Chondrocyte (in vitro differentiated cells): ENCODE data around the gene SLC51B. TPM values are rescaled to one million over a fixed set of nuclear protein-coding genes. Genes with fewer than 3 reads are reported as not detected.

ENCODE experiments used
- DNase-seq: peaks from one replicate; pipeline ENCODE4 v3.0.0; 2021; ENCODE audit warnings: mixed read lengths, low spot score
- H3K27ac Mint-ChIP-seq: one replicate; pipeline ENCODE4 v1.8.0; 2021; ENCODE audit warnings: mild to moderate bottlenecking, moderate library complexity, mixed read lengths; ENCODE audit not compliant: unreplicated experiment
- H3K27me3 Mint-ChIP-seq: 2 replicates; pipeline ENCODE4 v1.8.0; 2021; ENCODE audit warnings: low read depth, mixed read lengths
- H3K36me3 Mint-ChIP-seq: 2 replicates; pipeline ENCODE4 v1.8.0; 2021; ENCODE audit warnings: low read depth, mixed read lengths
- H3K4me1 Mint-ChIP-seq: 2 replicates; pipeline ENCODE4 v1.8.0; 2021; ENCODE audit warnings: low read depth, mild to moderate bottlenecking, mixed read lengths
- H3K4me3 Mint-ChIP-seq: one replicate; pipeline ENCODE4 v1.8.0; 2021; ENCODE audit warnings: mild to moderate bottlenecking, moderate library complexity, mixed read lengths; ENCODE audit not compliant: unreplicated experiment
- H3K9me3 Mint-ChIP-seq: 2 replicates; pipeline ENCODE4 v1.8.0; 2021; ENCODE audit warnings: low read depth, mixed read lengths
- total RNA-seq: library from RNA; stranded (reverse); gene quantifications from 3 replicates; pipeline ENCODE4 v1.2.1, GENCODE V29; 2021
- TF ChIP-seq, protein P1 (sequence below): fragments of 200-600 bp; sonication (generic); IDR thresholded peaks from 2 replicates; pipeline ENCODE4 v1.5.0; 2021; ENCODE audit warnings: antibody characterized with exemption, mild to moderate bottlenecking, moderate library complexity

The SLC51B gene
- total RNA-seq, 1 donor from 2014 or later: not detected

DNA sequence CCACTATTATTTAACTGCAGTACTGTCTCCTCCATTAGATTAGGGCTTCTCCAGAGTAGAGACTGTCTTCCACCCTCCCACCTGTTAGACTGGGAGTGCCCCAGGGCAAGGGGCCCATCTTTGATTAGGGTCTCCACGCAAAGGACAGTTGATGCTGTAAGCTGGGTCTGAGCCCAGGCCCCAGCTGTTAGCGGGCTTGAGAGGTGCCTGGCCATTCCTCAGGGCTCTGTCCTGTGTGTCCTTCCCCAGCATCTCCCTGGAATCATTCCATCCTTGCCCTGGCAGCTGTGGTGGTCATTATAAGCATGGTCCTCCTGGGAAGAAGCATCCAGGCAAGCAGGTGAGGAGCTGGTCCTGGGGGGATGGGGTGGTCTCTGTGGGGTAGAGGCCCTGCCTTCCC, 6.1 kb downstream of the SLC51B start:
- TF ChIP-seq, protein P1, sequence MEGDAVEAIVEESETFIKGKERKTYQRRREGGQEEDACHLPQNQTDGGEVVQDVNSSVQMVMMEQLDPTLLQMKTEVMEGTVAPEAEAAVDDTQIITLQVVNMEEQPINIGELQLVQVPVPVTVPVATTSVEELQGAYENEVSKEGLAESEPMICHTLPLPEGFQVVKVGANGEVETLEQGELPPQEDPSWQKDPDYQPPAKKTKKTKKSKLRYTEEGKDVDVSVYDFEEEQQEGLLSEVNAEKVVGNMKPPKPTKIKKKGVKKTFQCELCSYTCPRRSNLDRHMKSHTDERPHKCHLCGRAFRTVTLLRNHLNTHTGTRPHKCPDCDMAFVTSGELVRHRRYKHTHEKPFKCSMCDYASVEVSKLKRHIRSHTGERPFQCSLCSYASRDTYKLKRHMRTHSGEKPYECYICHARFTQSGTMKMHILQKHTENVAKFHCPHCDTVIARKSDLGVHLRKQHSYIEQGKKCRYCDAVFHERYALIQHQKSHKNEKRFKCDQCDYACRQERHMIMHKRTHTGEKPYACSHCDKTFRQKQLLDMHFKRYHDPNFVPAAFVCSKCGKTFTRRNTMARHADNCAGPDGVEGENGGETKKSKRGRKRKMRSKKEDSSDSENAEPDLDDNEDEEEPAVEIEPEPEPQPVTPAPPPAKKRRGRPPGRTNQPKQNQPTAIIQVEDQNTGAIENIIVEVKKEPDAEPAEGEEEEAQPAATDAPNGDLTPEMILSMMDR: no peak
- Mint-ChIP-seq H3K27ac (no peak overlapping the region), H3K9me3 (no peaks in the 10 kb centered on the region)

DNA sequence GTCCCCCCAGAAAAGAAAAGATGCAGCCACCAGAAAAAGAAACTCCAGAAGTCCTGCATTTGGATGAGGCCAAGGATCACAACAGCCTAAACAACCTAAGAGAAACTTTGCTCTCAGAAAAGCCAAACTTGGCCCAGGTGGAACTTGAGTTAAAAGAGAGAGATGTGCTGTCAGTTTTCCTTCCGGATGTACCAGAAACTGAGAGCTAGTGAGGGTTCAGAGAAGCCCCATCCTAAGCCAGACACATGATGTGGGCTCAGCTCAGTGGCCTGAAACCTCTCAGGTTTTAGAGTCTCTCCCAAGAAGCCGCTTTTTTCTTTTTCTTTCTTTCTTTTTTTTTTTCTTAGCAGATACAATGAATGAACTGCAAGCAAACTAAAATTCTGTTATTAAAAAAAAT, 7.8 kb downstream of the SLC51B start:
- no peaks in the 10 kb centered on the region for H3K9me3 Mint-ChIP-seq
- peaks cover 2% of the 10 kb centered on the region for H3K27me3 Mint-ChIP-seq
- TF ChIP-seq, protein P1: no peak
- no peak overlapping the region for H3K4me3 Mint-ChIP-seq
- peaks cover 32% of the 10 kb centered on the region for H3K4me1 Mint-ChIP-seq
- no peak overlapping the region for H3K27ac Mint-ChIP-seq
- no peak for DNase-seq
- H3K36me3 Mint-ChIP-seq: peaks cover 2% of the 10 kb centered on the region

More for the DNA sequence above, 6.1 kb downstream of the SLC51B start:
- H3K36me3 Mint-ChIP-seq: no peaks in the 10 kb centered on the region
- DNase-seq: no peak
- H3K27me3 Mint-ChIP-seq: peaks cover 2% of the 10 kb centered on the region
- H3K4me3 Mint-ChIP-seq: no peak overlapping the region
- peaks cover 23% of the 10 kb centered on the region for H3K4me1 Mint-ChIP-seq

DNA sequence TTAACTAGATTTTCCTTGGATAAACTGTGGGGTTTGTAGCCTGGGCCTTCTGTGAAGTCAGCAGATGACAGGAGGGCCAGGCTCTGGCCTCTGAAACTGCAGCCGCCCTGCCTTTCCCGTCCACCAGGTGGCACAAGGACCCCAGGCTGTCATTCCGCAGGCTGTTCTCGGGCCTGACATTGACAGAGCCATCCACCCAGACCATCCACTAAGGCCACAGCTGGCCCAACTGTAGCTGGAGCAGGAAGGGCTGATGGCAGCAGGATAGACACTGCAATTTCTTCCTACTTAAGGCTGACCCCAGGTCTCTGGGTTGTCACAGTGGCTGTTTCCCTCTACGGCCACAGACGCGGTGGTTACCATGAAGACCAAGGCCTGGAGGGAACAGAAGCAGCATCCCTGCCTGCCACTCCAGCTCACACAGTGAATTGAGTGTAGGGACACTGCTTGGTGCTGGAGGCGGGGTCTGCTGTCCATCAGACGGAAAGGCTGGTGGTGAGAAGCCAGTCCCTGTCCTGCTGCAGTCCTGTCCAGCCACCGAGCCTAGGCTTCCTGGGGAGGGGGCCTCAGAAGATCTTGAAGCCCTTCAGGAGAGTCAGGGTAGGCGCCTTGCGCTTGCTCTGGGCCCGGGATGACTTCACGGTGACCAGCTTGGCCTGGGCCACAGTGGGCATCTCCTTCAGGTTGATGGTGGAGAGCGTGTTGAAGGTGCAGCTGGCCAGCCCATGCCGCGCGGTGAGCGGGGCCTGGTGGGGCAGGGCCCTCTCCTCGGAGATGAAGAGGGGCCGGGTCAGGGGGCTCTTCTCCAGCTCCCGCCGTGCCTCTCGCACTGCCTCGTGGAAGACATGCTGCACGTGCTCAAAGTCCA, 9.4 kb downstream of the SLC51B start:
- no peak for DNase-seq
- peaks cover 2% of the 10 kb centered on the region for H3K36me3 Mint-ChIP-seq
- peaks cover 2% of the 10 kb centered on the region for H3K27me3 Mint-ChIP-seq
- TF ChIP-seq, protein P1: peak; percentile 90
- H3K4me1 Mint-ChIP-seq: peaks cover 26% of the 10 kb centered on the region
- H3K9me3 Mint-ChIP-seq: no peaks in the 10 kb centered on the region
- H3K4me3 Mint-ChIP-seq: no peak overlapping the region
- H3K27ac Mint-ChIP-seq: no peak overlapping the region

DNA sequence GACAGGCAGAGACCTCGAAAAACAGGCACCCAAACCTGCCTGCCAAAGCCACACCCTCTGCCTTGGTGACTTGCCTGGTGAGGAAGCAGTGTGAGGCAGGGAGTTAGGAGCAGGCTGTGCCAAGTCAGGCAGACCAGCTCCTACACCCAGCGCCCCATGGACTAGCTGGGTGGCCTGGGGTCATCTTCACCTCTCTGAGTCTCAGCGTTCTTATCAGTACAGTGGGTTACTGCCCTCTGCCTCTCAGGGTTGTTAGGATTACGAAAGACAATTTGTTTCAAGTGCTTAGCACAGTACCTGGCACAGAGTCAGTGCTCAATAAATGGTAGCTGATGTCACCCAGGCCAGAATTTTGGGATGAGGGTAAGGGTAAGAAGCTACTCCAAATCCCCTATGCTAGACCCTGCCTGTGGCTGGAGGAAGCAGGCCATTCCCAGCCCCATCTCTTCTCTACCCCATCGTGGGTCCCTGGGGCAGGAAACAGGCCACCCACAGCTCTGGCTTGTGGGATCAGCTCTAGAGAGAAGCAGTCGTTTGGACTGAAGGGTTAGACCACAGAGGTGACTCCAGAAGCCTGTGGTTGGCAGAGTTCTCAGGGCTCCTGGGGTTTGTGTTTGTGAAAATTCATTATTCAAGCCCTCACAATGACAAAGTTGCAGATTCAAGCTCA, 10.1 kb downstream of the SLC51B start:
- peaks cover 2% of the 10 kb centered on the region for H3K27me3 Mint-ChIP-seq
- no peak overlapping the region for H3K4me3 Mint-ChIP-seq
- H3K36me3 Mint-ChIP-seq: peaks cover 2% of the 10 kb centered on the region
- H3K9me3 Mint-ChIP-seq: peaks cover 2% of the 10 kb centered on the region
- TF ChIP-seq, protein P1: no peak
- peaks cover 22% of the 10 kb centered on the region for H3K4me1 Mint-ChIP-seq
- H3K27ac Mint-ChIP-seq: no peak overlapping the region
- DNase-seq: no peak

DNA sequence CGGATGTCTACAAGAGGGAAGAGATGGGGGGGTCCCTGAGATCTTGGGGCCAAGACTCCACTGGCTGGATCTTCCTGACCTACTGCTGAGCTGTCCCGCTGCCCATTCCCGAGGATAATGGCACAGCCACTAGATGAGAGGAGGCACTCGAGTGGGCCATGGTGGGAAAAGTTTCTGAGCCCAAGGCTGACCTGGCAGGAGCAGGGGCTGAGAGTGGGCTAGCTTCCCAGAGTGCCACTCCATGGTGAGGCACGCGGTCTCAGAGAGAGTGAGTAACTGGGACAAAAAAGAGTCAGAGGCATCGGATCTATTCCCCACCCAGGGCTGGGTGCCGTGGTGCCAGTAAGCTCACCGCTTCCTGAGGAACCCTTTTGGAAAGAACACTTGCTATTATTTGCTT, 10.9 kb downstream of the SLC51B start:
- H3K4me1 Mint-ChIP-seq: peaks cover 29% of the 10 kb centered on the region

More for the DNA sequence above, 10.9 kb downstream of the SLC51B start:
- TF ChIP-seq, protein P1: no peak
- Mint-ChIP-seq H3K4me3 (no peak overlapping the region), H3K36me3 (peaks cover 2% of the 10 kb centered on the region), H3K27ac (no peak overlapping the region), H3K9me3 (peaks cover 2% of the 10 kb centered on the region), H3K27me3 (peaks cover 2% of the 10 kb centered on the region)
- DNase-seq: no peak
